A673 (cell line): Measurements from ENCODE around the gene ASH1L. TPM values are rescaled to one million over a fixed set of nuclear protein-coding genes. Genes with fewer than 3 reads are reported as not detected.
"Not testable (repeated sequence)": the region's sequence is repeated elsewhere in the genome, so short reads cannot be mapped to it uniquely, and the experiment has no call there.

Source experiments
- BruUV-seq: library from RNA; stranded (reverse); fragments of 400-500 nt; replicated peaks from 2 replicates; lab custom pipeline; 2021; lab: Mats Ljungman, UMichigan
- CTCF ChIA-PET: fragments of 300-600 bp; sonication (Branson Sonifier 250); formaldehyde crosslinking; loops from one replicate; lab custom pipeline; 2022; ENCODE audit warnings: antibody characterized with exemption; lab: Charles Lee
- POLR2A ChIA-PET: fragments of 300-600 bp; sonication (Branson Sonifier 250); formaldehyde crosslinking; loops from one replicate; lab custom pipeline; 2022; ENCODE audit warnings: antibody characterized with exemption; ENCODE audit not compliant: low non-redundant PET; lab: Charles Lee
- DNase-seq: peaks from one replicate; pipeline ENCODE4 v3.0.0-alpha.2; 2015; ENCODE audit warnings: low spot score
- H3K27ac ChIP-seq: fragments of 200-600 bp; sonication (generic); 2 replicates; pipeline ENCODE4 v1.5.1; 2016; ENCODE audit warnings: mixed run types, low read depth, mild to moderate bottlenecking, mixed read lengths, antibody characterized with exemption, low read length; ENCODE audit not compliant: poor library complexity, severe bottlenecking
- H3K27me3 ChIP-seq: fragments of 200-600 bp; sonication (generic); replicated peaks from 2 replicates; pipeline ENCODE4 v1.6.1; 2017; ENCODE audit warnings: mixed run types, low read depth, mild to moderate bottlenecking, mixed read lengths, antibody characterized with exemption, low read length; ENCODE audit not compliant: insufficient read depth, poor library complexity
- H3K36me3 ChIP-seq: fragments of 200-600 bp; sonication (generic); 2 replicates; pipeline ENCODE4 v1.6.1; 2016; ENCODE audit warnings: mixed run types, mild to moderate bottlenecking, mixed read lengths, antibody characterized with exemption, low read length; ENCODE audit not compliant: insufficient read depth, poor library complexity, severe bottlenecking
- H3K4me1 ChIP-seq: fragments of 200-600 bp; sonication (generic); 2 replicates; pipeline ENCODE4 v1.6.1; 2017; ENCODE audit warnings: mixed run types, mild to moderate bottlenecking, mixed read lengths, antibody characterized with exemption, low read length; ENCODE audit not compliant: insufficient read depth, poor library complexity, severe bottlenecking
- H3K4me3 ChIP-seq: fragments of 200-600 bp; sonication (generic); 2 replicates; pipeline ENCODE4 v1.5.1; 2016; ENCODE audit warnings: low read depth, mixed run types, mild to moderate bottlenecking, mixed read lengths, low read length; ENCODE audit not compliant: poor library complexity, severe bottlenecking
- H3K9me3 ChIP-seq: fragments of 200-600 bp; sonication (generic); 2 replicates; pipeline ENCODE4 v1.6.1; 2016; ENCODE audit warnings: mixed run types, low read depth, mild to moderate bottlenecking, mixed read lengths, antibody characterized with exemption, low read length; ENCODE audit not compliant: poor library complexity, severe bottlenecking
- EZH2 ChIP-seq: fragments of 200-600 bp; sonication (generic); IDR thresholded peaks from 2 replicates; pipeline ENCODE4 v1.6.1; 2017; ENCODE audit warnings: borderline replicate concordance, low read depth, mild to moderate bottlenecking, mixed read lengths, antibody characterized with exemption, low read length; ENCODE audit not compliant: poor library complexity, severe bottlenecking
- intact Hi-C: fragments of 100-400 bp; cut with micrococcal nuclease; formaldehyde crosslinking; loops from one replicate; pipeline ENCODE4 v1.10.0; 2022; ENCODE audit not compliant: unreplicated experiment
- total RNA-seq: library from RNA; stranded (reverse); gene quantifications from 2 replicates; pipeline ENCODE4 v1.2.3, GENCODE V29; 2021
- TF ChIP-seq, protein P1 (sequence below): fragments of 300-800, 200-600 bp; sonication (generic); conservative IDR thresholded peaks from 2 replicates; pipeline ENCODE4 v1.5.1; 2017; ENCODE audit warnings: low read depth, mild to moderate bottlenecking, antibody characterized with exemption, low read length, moderate library complexity, mixed read lengths

Gene ASH1L
- total RNA-seq, 1 experiment from 2014 or later, result 49.6 TPM

DNA sequence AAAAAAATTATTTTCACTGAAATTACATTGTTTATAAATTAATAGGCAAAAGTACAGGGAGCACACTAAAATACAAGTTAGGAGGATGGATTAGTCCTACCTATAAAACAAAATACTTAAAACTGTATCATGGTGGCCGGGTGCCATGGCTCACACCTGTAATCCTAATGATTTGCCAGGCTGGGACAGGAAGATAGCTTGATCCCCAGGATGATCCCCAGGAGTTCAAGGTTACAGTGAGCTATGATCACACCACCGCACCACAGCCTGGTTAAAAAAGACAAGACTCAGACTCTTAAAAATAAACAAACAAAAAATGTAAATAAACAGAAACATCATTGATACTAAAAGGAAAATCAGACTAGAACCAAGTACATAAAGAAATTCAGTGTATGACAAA, 53.5 kb downstream of the ASH1L start:
- Histone ChIP-seq H3K27me3 (no peaks in the 10 kb centered on the region), H3K4me1 (no peaks in the 10 kb centered on the region), H3K9me3 (no peaks in the 10 kb centered on the region), H3K27ac (no peak overlapping the region), H3K4me3 (no peak overlapping the region), H3K36me3 (no peaks in the 10 kb centered on the region)
- intact Hi-C loops, result loop anchor here (10.0 kb wide), 1 partner anchor 254 kb away; the partner anchor contains the start of gene ENTREP3
- TF ChIP-seq EZH2, result no peak
- TF ChIP-seq, protein P1, sequence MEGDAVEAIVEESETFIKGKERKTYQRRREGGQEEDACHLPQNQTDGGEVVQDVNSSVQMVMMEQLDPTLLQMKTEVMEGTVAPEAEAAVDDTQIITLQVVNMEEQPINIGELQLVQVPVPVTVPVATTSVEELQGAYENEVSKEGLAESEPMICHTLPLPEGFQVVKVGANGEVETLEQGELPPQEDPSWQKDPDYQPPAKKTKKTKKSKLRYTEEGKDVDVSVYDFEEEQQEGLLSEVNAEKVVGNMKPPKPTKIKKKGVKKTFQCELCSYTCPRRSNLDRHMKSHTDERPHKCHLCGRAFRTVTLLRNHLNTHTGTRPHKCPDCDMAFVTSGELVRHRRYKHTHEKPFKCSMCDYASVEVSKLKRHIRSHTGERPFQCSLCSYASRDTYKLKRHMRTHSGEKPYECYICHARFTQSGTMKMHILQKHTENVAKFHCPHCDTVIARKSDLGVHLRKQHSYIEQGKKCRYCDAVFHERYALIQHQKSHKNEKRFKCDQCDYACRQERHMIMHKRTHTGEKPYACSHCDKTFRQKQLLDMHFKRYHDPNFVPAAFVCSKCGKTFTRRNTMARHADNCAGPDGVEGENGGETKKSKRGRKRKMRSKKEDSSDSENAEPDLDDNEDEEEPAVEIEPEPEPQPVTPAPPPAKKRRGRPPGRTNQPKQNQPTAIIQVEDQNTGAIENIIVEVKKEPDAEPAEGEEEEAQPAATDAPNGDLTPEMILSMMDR, result no peak
- DNase-seq, result no peak
- POLR2A ChIA-PET, result no interaction called here
- no TSS peak for BruUV-seq
- CTCF ChIA-PET, result no interaction called here

- Histone ChIP-seq H3K4me3 (no peak overlapping the region), H3K4me1 (no peaks in the 10 kb centered on the region), H3K27ac (no peak overlapping the region), H3K27me3 (no peaks in the 10 kb centered on the region), H3K36me3 (no peaks in the 10 kb centered on the region), H3K9me3 (no peaks in the 10 kb centered on the region)
- TF ChIP-seq, protein P1, result no peak
- no peak for TF ChIP-seq EZH2
- no peak for DNase-seq
- CTCF ChIA-PET, result no interaction called here
- no TSS peak for BruUV-seq
- intact Hi-C loops, result loop anchor here (10.0 kb wide), 1 partner anchor 253 kb away; the partner anchor contains the start of gene ENTREP3
- POLR2A ChIA-PET, result no interaction called here
Observed at GRCh38 chr1:155507945-155508344, 54.7 kb downstream of the ASH1L start.

DNA sequence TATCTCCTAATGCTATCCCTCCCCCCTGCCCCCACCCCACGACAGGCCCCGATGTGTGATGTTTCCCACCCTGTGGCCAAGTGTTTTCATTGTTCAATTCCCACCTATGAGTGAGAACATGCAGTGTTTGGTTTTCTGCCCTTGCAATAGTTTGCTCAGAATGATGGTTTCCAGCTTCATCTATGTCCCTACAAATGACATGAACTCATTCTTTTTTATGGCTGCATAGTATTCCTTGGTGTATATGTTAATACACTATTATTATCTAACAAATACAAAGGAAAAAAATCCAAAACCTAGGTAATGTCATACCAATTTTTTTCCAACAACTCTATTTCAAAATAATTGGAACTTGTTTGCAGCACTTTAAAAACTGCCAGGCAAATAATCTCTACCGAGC, 56.6 kb downstream of the ASH1L start:
- CTCF ChIA-PET, H3K9me3 ChIP-seq, BruUV-seq, H3K4me1 ChIP-seq, H3K27me3 ChIP-seq, H3K36me3 ChIP-seq, POLR2A ChIA-PET, H3K27ac ChIP-seq, H3K4me3 ChIP-seq, DNase-seq: not testable (repeated sequence)
- intact Hi-C loops, result loop anchor here (10.0 kb wide), 1 partner anchor 251 kb away; the partner anchor contains the start of gene ENTREP3

DNA sequence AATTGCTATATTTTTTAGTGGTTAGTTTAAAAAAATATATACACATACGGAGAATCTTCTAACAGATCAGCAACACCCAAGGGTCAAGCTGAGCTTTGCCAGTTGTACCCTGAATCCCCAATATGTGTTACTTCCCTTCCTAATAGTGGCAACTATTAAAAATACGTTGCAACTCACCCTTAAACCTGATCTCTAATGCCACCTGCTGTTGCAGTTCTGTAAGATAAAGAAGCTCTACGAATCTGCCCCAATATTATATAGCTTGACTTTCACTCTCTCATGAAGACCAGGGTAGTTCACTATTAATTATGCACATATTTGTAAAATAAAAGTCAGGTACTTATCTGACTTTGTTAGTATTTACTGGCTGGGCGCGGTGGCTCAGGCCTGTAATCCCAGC, 58.4 kb downstream of the ASH1L start:
- no peaks in the 10 kb centered on the region for H3K27me3 ChIP-seq
- no peak overlapping the region for H3K4me3 ChIP-seq
- BruUV-seq, result no TSS peak
- POLR2A ChIA-PET, result interaction anchor here (0.6 kb wide), 1 partner anchor 41 kb away, joined by 3 read pairs; no protein-coding TSS in a partner anchor
- CTCF ChIA-PET, result interaction anchor here (0.6 to 1.0 kb wide), 7 partner anchors 79 to 253 kb away, joined by 3 to 23 read pairs (median 6); partner anchors contain the start of genes CLK2 and FDPS
- DNase-seq, result peak; percentile 57
- TF ChIP-seq EZH2, result no peak
- TF ChIP-seq, protein P1, result peak; percentile 53; the same call in 1 of the 2 replicates
- H3K9me3 ChIP-seq, result no peaks in the 10 kb centered on the region
- H3K4me1 ChIP-seq, result peaks cover 22% of the 10 kb centered on the region
- no peaks in the 10 kb centered on the region for H3K36me3 ChIP-seq
- intact Hi-C loops, result loop anchor here (5.0 to 10.0 kb wide), 2 partner anchors 177 to 249 kb away; partner anchors contain the start of gene ENTREP3
- H3K27ac ChIP-seq, result no peak overlapping the region
